Natural killer cell (primary cell): ENCODE data around the gene ZDHHC1. TPM values are rescaled to one million over a fixed set of nuclear protein-coding genes. Genes with fewer than 3 reads are reported as not detected.

Experiments used
- ATAC-seq, 3 donors: fragments of 150-1000 bp in 2 of 3; fragments of 200-7000 bp in 1 of 3; cut with Tn5 transposase; 1 replicate in 1 of 3; 2 replicates in 2 of 3; pipeline ENCODE4 v1.10.0; 2021; ENCODE audit warnings: mild to moderate bottlenecking in 2 of 3, moderate library complexity in 2 of 3
- DNase-seq, 2 donors: peaks; one replicate each; pipeline versions ENCODE4 v3.0.0 to v3.0.0-alpha.2; 2013 to 2021; ENCODE audit warnings: mixed read lengths in 1 of 2
- H3K27ac ChIP-seq: one replicate; pipeline ENCODE4 v1.5.1; 2013; ENCODE audit warnings: mild to moderate bottlenecking, low read length
- H3K27me3 ChIP-seq: one replicate; pipeline ENCODE4 v1.6.1; 2013; ENCODE audit warnings: low read length; ENCODE audit not compliant: control insufficient read depth, insufficient read depth
- H3K36me3 ChIP-seq: one replicate; pipeline ENCODE4 v1.6.1; 2013; ENCODE audit warnings: low read length; ENCODE audit not compliant: control insufficient read depth, insufficient read depth
- H3K4me1 ChIP-seq: one replicate; pipeline ENCODE4 v1.6.1; 2013; ENCODE audit warnings: low read length; ENCODE audit not compliant: control insufficient read depth, insufficient read depth
- H3K4me3 ChIP-seq: one replicate; pipeline ENCODE4 v1.5.1; 2013; ENCODE audit warnings: low read length
- H3K9me3 ChIP-seq: one replicate; pipeline ENCODE4 v1.6.1; 2013; ENCODE audit warnings: low read length; ENCODE audit not compliant: control insufficient read depth, insufficient read depth
- H3K27ac Mint-ChIP-seq, 2 donors: one replicate each; pipeline ENCODE4 v1.8.0; 2022; ENCODE audit warnings: mild to moderate bottlenecking in 2 of 2, mixed read lengths in 2 of 2, moderate library complexity in 1 of 2
- H3K27me3 Mint-ChIP-seq, 2 donors: one replicate each; pipeline ENCODE4 v1.8.0; 2022; ENCODE audit warnings: low read depth in 2 of 2, mixed read lengths in 2 of 2
- H3K36me3 Mint-ChIP-seq: one replicate; pipeline ENCODE4 v1.8.0; 2022; ENCODE audit warnings: mixed read lengths
- H3K4me1 Mint-ChIP-seq, 2 donors: one replicate each; pipeline ENCODE4 v1.8.0; 2022; ENCODE audit warnings: mixed read lengths in 2 of 2
- H3K4me3 Mint-ChIP-seq: one replicate; pipeline ENCODE4 v1.8.0; 2022; ENCODE audit warnings: mild to moderate bottlenecking, moderate library complexity, mixed read lengths
- H3K9me3 Mint-ChIP-seq, 2 donors: one replicate each; pipeline ENCODE4 v1.8.0; 2022; ENCODE audit warnings: mixed read lengths in 2 of 2
- CTCF ChIP-seq: fragments of 200-600 bp; IDR thresholded peaks from one replicate; pipeline ENCODE4 v1.8.0; 2022; ENCODE audit warnings: antibody characterized with exemption
- WGBS: methylation state at CpG from one replicate; pipeline ENCODE4 v1.1.7; 2013; ENCODE audit warnings: missing lambda C conversion rate; ENCODE audit not compliant: insufficient coverage; 5-methylcytosine and 5-hydroxymethylcytosine counted together
- intact Hi-C: fragments of 100-400 bp; cut with micrococcal nuclease; formaldehyde crosslinking; loops from one replicate; pipeline ENCODE4 v1.14.2; 2022
- total RNA-seq, 4 donors: library from RNA; stranded (reverse); fragments of 120-200 nt in 1 of 4; gene quantifications; one replicate each; pipeline versions ENCODE4 v1.2.3 to v1.2.4, GENCODE V29; 2013 to 2022

Gene ZDHHC1
- total RNA-seq, 3 donors from 2014 or later (not counting 1 experiment from before 2014, with no cell fraction given), result 0.88 to 2.5 (median 1.8) TPM

- Mint-ChIP-seq H3K27me3 (peaks cover 0 to 13% of the 10 kb centered on the region in 2 donors), H3K9me3 (no peaks in the 10 kb centered on the region), H3K4me3 (no peak overlapping the region), H3K36me3 (no peaks in the 10 kb centered on the region), H3K27ac (no peak overlapping the region), H3K4me1 (peaks cover 0 to 5% of the 10 kb centered on the region in 2 donors)
- Histone ChIP-seq H3K4me1 (peaks cover 20% of the 10 kb centered on the region), H3K27me3 (no peaks in the 10 kb centered on the region), H3K36me3 (no peaks in the 10 kb centered on the region), H3K9me3 (no peaks in the 10 kb centered on the region), H3K4me3 (no peak overlapping the region), H3K27ac (no peak overlapping the region)
- 92% methylated on average over 5 of the region's 5 CpGs for WGBS
- TF ChIP-seq CTCF, result no peak
- intact Hi-C loops, result no loop called here
- ATAC-seq (no peak), DNase-seq (no peak)
These were observed 29.3 kb downstream of the ZDHHC1 start for GRCh38 chr16:67386861-67387455.

GRCh38 chr16:67384778-67385510 is 31.3 kb downstream of the ZDHHC1 start:
- Histone ChIP-seq H3K27ac (no peak overlapping the region), H3K9me3 (no peaks in the 10 kb centered on the region), H3K4me1 (peaks cover 6% of the 10 kb centered on the region), H3K4me3 (no peak overlapping the region), H3K27me3 (no peaks in the 10 kb centered on the region), H3K36me3 (no peaks in the 10 kb centered on the region)
- Mint-ChIP-seq H3K4me1 (no peaks in the 10 kb centered on the region), H3K4me3 (no peak overlapping the region), H3K36me3 (no peaks in the 10 kb centered on the region), H3K9me3 (no peaks in the 10 kb centered on the region), H3K27ac (no peak overlapping the region), H3K27me3 (peaks cover 0 to 5% of the 10 kb centered on the region in 2 donors)
- DNase-seq, result no peak
- WGBS, result 95% methylated on average over 7 of the region's 8 CpGs
- intact Hi-C loops, result no loop called here
- TF ChIP-seq CTCF, result no peak
- no peak for ATAC-seq

- Histone ChIP-seq H3K27ac (no peak overlapping the region), H3K27me3 (no peaks in the 10 kb centered on the region), H3K4me1 (no peaks in the 10 kb centered on the region), H3K36me3 (no peaks in the 10 kb centered on the region), H3K9me3 (no peaks in the 10 kb centered on the region), H3K4me3 (no peak overlapping the region)
- intact Hi-C loops, result no loop called here
- Mint-ChIP-seq H3K36me3 (no peaks in the 10 kb centered on the region), H3K4me1 (no peaks in the 10 kb centered on the region), H3K4me3 (no peak overlapping the region), H3K9me3 (no peaks in the 10 kb centered on the region), H3K27me3 (peaks cover 0 to 5% of the 10 kb centered on the region in 2 donors), H3K27ac (no peak overlapping the region)
- WGBS, result 90% methylated on average over 2 of the region's 3 CpGs
- DNase-seq (no peak), ATAC-seq (no peak)
- TF ChIP-seq CTCF, result no peak
These were observed 33.0 kb downstream of the ZDHHC1 start for GRCh38 chr16:67383284-67383683.
